H1 (cell line): ENCODE data around the gene CRPPA. TPM values are rescaled to one million over a fixed set of nuclear protein-coding genes. Genes with fewer than 3 reads are reported as not detected.

Experiments
- SP4 ChIP-seq: IDR thresholded peaks from 2 replicates; pipeline ENCODE4 v1.6.1; 2012; ENCODE audit warnings: low read length, inconsistent platforms
- SRF ChIP-seq: IDR thresholded peaks from 2 replicates; pipeline ENCODE4 v1.6.1; 2011; ENCODE audit warnings: mild to moderate bottlenecking, low read depth, low read length, moderate library complexity
- polyA plus RNA-seq, 7 experiments: library from polyadenylated mRNA; depleted of rRNA in 3 of 7; stranded (reverse) in 5 of 7; unstranded in 2 of 7; fragments of >200 nt in 5 of 7; fragments of 200-250 nt in 2 of 7; gene quantifications; 1 replicate in 5 of 7; 2 replicates in 1 of 7; 4 replicates in 1 of 7; pipeline versions ENCODE4 v1.2.1 to v1.2.3, GENCODE V29; 2011 to 2013; ENCODE audit warnings: missing spikeins in 2 of 7, mixed read lengths in 2 of 7
- total RNA-seq: library from RNA; stranded (reverse); fragmentation: NEBNext Ultra II Directional; extraction: Animal tissue kit (Norgen Biotek cat#: 25700); gene quantifications from 2 replicates; pipeline ENCODE4 v1.2.1, GENCODE V29; 2021

Gene CRPPA
- total and polyA plus RNA-seq, 2 of the 8 experiments (the other 6 are each of a cell fraction or from before 2014, with no cell fraction given): 0.23 to 0.39 TPM

DNA sequence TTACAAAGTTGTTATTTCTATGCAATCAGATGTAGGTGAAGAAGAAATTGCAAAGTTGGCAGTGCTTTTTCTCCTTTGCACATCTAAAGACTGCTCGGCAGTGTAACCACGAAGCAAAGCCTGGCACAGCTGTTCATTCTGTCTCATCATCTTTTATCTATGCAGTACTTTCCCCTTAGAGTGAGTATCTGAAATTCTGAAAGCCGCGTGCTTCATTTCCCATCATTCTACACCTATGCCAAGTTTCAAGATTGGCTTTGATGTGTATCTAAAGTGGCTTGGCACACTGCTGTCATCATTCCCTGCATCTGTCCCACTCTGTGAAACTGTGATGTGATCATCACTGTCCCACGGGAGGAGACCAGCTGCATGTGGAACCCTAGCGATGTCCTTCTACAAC is 29.0 kb upstream of the CRPPA start (continued):
- no peak for TF ChIP-seq SRF
- TF ChIP-seq SP4: no peak
